Tibial artery (tissue), 4 donors: ENCODE results near the gene FBXW11.

Source experiments
- DNase-seq, 2 donors: peaks; one replicate each; pipeline ENCODE4 v3.0.0-alpha.2; 2019
- H3K27ac ChIP-seq, 2 donors: fragments of 200-600 bp; sonication (generic) in 1 of 2; 1 replicate in 1 of 2; 2 replicates in 1 of 2; pipeline ENCODE4 v1.5.1; 2018 to 2019; ENCODE audit warnings: mild to moderate bottlenecking in 1 of 2
- H3K27me3 ChIP-seq, 2 donors: fragments of 200-600 bp; sonication (generic) in 1 of 2; one replicate each; pipeline versions ENCODE4 v1.5.1 to v1.6.0; 2016 to 2019
- H3K36me3 ChIP-seq, 3 donors: fragments of 200-600 bp; sonication (generic) in 2 of 3; one replicate each; pipeline ENCODE4 v1.5.1; 2016 to 2019; ENCODE audit warnings: mild to moderate bottlenecking in 2 of 3
- H3K4me1 ChIP-seq, 4 donors: fragments of 200-600 bp; sonication (generic) in 2 of 4; 1 replicate in 3 of 4; 2 replicates in 1 of 4; pipeline ENCODE4 v1.5.1; 2016 to 2019
- H3K4me3 ChIP-seq, 2 donors: fragments of 200-600 bp; sonication (generic) in 1 of 2; 1 replicate in 1 of 2; 2 replicates in 1 of 2; pipeline ENCODE4 v1.5.1; 2018 to 2019; ENCODE audit warnings: mild to moderate bottlenecking in 2 of 2
- H3K9me3 ChIP-seq, 3 donors: fragments of 200-600 bp; sonication (generic) in 1 of 3; one replicate each; pipeline ENCODE4 v1.5.1; 2016 to 2019
- intact Hi-C: fragments of 100-400 bp; cut with DNase I; formaldehyde crosslinking; loops from one replicate; pipeline ENCODE4 v1.15.0; 2023; ENCODE audit warnings: low total_unique reads
- TF ChIP-seq, protein P1 (sequence below), 2 experiments: fragments of 200-600 bp in 1 of 2; fragments of 450-650 bp in 1 of 2; IDR thresholded peaks; one replicate each; pipeline ENCODE4 v1.5.1; 2017 to 2019; ENCODE audit warnings: antibody characterized with exemption in 2 of 2, mild to moderate bottlenecking in 1 of 2, moderate library complexity in 1 of 2

Gene FBXW11

DNA sequence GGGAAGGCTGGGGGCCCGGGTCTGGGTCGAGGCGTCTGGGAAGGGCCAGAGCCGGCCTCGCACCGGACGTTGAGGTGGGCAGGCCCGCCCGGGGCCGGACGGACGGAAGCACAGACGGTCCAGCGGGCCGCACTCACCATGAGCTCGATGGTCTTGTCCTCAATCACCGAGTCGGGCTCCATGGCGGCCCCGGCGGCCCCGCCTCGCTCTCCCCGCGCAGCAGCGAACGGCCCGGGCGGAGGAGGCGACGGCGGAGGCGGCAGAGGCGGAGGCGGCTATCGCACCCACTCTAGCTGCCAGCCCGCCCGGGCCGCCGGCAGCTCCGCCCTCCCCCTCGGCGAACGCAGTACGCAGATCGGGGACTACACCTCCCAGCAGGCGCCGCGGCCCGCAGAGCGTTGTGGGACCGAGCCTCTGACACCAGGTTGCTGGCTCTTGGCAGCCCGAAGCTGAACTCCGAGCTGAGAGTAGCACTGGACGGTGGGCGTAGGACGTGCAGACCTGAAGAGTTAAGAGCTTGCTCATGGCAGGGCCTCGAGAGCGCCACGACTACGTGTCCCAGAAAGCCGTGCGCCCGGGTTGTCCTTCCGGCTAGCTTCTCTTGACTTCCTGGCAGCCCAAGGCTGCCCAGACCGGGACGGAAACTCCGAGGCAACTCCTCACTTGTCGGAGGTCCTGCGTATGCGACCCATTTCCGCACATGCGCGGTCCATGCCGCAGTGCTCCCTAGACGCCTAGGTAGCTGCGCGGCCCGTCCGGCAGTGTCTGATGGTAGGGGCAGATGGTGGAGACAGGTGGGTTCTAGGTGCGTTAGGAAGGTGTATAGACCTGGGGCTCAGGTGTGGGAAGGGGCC lies at the start of gene FBXW11:
Gene FBXW11 (minus strand): TSS at position 318 of the 854 bp plus-strand sequence. CDS start 136 bp downstream, at position 182.
- Histone ChIP-seq H3K36me3 (no peaks in the 10 kb centered on the region), H3K27me3 (no peaks in the 10 kb centered on the region), H3K4me1 (peaks cover 0 to 46% (median 36%) of the 10 kb centered on the region in 4 donors), H3K27ac (peak within 1 kb of the TSS; percentile 98), H3K4me3 (peak within 1 kb of the TSS; percentile 92 to 97), H3K9me3 (no peaks in the 10 kb centered on the region)
- intact Hi-C loops: loop anchor here (10.0 kb wide), 1 partner anchor 278 kb away; the partner anchor contains the start of gene UBTD2
- TF ChIP-seq, protein P1, sequence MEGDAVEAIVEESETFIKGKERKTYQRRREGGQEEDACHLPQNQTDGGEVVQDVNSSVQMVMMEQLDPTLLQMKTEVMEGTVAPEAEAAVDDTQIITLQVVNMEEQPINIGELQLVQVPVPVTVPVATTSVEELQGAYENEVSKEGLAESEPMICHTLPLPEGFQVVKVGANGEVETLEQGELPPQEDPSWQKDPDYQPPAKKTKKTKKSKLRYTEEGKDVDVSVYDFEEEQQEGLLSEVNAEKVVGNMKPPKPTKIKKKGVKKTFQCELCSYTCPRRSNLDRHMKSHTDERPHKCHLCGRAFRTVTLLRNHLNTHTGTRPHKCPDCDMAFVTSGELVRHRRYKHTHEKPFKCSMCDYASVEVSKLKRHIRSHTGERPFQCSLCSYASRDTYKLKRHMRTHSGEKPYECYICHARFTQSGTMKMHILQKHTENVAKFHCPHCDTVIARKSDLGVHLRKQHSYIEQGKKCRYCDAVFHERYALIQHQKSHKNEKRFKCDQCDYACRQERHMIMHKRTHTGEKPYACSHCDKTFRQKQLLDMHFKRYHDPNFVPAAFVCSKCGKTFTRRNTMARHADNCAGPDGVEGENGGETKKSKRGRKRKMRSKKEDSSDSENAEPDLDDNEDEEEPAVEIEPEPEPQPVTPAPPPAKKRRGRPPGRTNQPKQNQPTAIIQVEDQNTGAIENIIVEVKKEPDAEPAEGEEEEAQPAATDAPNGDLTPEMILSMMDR (IDR thresholded peaks at IDR 0.05): no peak
- DNase-seq: peak; percentile 97

DNA sequence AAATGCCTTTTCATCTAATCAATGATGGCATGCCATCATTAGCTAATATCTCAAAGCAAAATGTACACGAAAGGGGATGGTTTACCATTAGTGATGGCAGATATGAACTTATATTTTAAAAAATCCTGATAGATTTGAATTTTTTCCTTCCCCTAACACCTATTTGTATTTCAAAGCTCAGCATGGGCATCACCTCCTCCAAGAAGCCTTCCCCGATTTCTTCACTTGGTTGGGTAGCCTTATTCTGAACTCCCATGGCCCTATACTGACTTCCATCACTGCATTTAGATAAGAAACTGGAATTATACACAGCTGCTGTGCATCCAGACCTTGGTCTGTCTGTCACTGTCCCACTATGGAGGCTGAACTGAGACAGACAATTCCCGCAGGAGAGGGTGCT lies 49.6 kb upstream of the FBXW11 start:
- Histone ChIP-seq H3K27me3 (no peaks in the 10 kb centered on the region), H3K27ac (no peak overlapping the region), H3K4me3 (no peak overlapping the region), H3K4me1 (peaks cover 0 to 18% (median 10%) of the 10 kb centered on the region in 4 donors), H3K36me3 (peaks cover 5 to 38% (median 29%) of the 10 kb centered on the region in 3 donors), H3K9me3 (no peaks in the 10 kb centered on the region)
- TF ChIP-seq, protein P1 (IDR thresholded peaks at IDR 0.05): no peak
- intact Hi-C loops: no loop called here
- no peak for DNase-seq

DNA sequence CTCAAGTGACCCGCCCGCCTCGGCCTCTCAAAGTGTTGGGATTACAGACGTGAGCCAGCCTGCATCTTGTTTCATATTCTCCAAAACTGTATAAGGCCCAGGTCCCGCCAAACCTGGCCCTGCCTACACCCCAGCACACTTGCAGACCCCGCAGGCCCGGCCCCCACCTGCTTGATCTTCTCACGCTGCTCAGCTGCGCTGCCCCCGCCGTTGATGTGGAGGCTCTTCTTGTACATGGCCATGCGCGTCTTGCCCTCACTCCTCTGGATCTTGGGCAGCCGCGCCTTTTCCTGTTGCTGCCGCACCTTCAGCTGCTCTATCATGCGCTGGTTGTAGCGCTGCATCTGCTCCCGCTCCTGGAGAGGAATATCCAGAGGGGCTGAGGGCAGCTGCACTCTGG lies 49.0 kb upstream of the FBXW11 start:
- Histone ChIP-seq H3K4me3 (no peak overlapping the region), H3K4me1 (peaks cover 0 to 18% (median 10%) of the 10 kb centered on the region in 4 donors)
- intact Hi-C loops: no loop called here

DNA sequence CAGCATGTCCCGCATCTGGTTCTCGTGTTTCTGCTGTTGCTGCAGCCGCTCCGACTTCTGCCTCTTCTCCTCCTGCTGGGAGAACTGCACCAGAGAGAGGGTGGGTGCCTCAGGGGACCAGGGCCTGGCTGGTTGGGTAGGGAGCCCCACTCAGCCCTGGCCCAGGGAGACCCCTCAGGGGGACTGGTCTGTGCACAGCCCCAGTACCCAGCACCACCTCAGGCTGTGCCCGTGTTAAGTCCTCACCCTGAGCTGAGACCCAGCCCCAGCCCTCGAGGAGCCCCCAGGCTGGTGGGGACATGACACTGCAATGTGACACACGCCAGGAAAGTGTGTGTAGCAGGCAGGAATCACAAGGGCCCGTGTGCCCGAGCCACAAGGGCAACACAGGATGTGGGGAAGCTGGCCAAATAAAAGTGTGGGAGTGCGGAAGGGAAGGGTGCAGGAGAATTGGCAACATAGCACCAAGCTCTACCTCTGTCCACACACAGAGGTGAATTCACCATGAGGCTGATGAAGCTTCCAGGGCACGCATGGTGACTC lies 48.2 kb upstream of the FBXW11 start:
- DNase-seq: no peak
- intact Hi-C loops: no loop called here

More for the DNA sequence above, 49.0 kb upstream of the FBXW11 start:
- Histone ChIP-seq H3K36me3 (peaks cover 0 to 37% (median 24%) of the 10 kb centered on the region in 3 donors), H3K27ac (no peak overlapping the region), H3K27me3 (no peaks in the 10 kb centered on the region), H3K9me3 (no peaks in the 10 kb centered on the region)
- DNase-seq: no peak
- TF ChIP-seq, protein P1 (IDR thresholded peaks at IDR 0.05): no peak

DNA sequence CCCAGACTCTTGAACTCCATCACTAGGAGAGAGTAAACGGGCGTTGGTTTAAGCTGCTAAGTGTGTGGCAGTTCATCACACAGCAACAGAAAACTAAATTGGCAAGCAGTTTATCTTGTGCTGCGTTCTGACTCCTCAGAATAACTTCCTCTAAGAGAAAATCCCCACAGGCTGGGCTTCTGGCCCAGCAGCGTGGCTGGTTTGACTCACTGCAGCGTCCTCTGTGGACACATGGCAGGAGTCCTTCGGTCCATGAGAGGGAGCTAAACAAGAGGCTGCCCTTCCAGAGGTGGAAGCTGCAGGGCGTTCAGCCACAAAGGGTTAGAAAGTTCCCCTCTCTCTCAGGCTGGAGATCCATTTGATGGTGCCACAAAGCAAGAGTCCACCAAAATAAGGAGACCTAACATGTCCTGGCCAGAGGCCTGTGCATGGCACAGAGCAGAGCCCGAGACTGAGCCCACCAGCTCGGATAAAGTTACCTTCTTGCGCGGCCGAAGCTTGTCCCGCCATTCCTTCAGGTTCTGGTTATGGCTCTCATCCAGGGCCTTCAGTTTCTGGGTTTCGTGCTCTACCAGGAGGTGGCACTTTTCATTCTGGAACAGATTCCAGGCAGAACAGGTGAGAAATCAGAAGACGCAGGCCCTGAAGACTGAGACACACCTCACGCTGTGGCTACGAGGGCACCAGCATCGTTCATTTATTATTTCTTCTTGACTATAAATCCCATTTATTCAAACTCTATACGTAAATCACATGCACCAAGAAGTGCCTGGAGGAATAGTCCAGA lies 46.2 kb upstream of the FBXW11 start:
- peak; percentile 52 to 73 for DNase-seq
- no peaks in the 10 kb centered on the region for H3K27me3 ChIP-seq
- peaks cover 0 to 24% (median 13%) of the 10 kb centered on the region in 3 donors for H3K36me3 ChIP-seq
- no peaks in the 10 kb centered on the region for H3K9me3 ChIP-seq
- intact Hi-C loops: no loop called here
- peaks cover 0 to 18% (median 10%) of the 10 kb centered on the region in 4 donors for H3K4me1 ChIP-seq
- TF ChIP-seq, protein P1 (IDR thresholded peaks at IDR 0.05): no peak
- peak overlapping the region; percentile 29 to 40 for H3K27ac ChIP-seq
- H3K4me3 ChIP-seq: no peak overlapping the region

More for the DNA sequence above, 48.2 kb upstream of the FBXW11 start:
- H3K36me3 ChIP-seq: peaks cover 0 to 31% (median 19%) of the 10 kb centered on the region in 3 donors
- H3K27me3 ChIP-seq: no peaks in the 10 kb centered on the region
- TF ChIP-seq, protein P1 (IDR thresholded peaks at IDR 0.05): no peak
- no peak overlapping the region for H3K4me3 ChIP-seq
- H3K4me1 ChIP-seq: peaks cover 0 to 18% (median 10%) of the 10 kb centered on the region in 4 donors
- no peaks in the 10 kb centered on the region for H3K9me3 ChIP-seq
- H3K27ac ChIP-seq: no peak overlapping the region
